ENCODE results near the gene ARID3C. TPM values are rescaled to one million over a fixed set of nuclear protein-coding genes. Genes with fewer than 3 reads are reported as not detected.

The ARID3C gene
- total RNA-seq, 1 experiment from 2014 or later = 0.33 TPM

DNA sequence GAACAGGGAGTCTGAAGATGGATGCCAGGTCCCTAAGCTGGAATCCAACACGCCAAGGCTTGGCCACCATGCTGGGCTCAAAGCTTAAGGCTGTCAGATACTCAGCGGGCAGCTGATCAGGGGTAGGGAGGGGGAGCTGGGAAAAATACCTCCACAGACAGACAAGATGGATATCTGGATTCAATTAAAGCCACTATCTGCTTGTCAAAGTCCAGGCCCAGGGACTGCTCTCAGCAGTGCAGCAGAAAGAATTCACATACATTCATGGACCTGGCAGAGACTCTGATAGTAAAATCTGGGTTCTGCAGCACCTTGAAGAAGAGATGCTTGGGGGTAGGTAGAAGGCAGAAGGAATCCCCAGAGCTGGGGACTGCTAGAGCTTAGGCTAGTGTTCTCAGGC lies 13.7 kb downstream of the ARID3C start:
- H3K4me3 ChIP-seq (ENCODE audit: low read depth in 2 of 2, low read length in 2 of 2) = no peak overlapping the region
- H3K27me3 ChIP-seq (ENCODE audit: control insufficient read depth, insufficient read depth, low read length) = no peaks in the 10 kb centered on the region
- H3K27ac ChIP-seq (ENCODE audit: low read length) = no peak overlapping the region
- TF ChIP-seq SIN3A (IDR thresholded peaks at IDR 0.05; ENCODE audit: borderline replicate concordance, insufficient read depth, low read depth, low read length) (no peak), POLR2AphosphoS5 (IDR thresholded peaks at IDR 0.05; ENCODE audit: low read depth, low read length) (no peak), TCF7L2 (IDR thresholded peaks at IDR 0.05; ENCODE audit: low read depth, low read length) (no peak)
- TF ChIP-seq, protein P1, sequence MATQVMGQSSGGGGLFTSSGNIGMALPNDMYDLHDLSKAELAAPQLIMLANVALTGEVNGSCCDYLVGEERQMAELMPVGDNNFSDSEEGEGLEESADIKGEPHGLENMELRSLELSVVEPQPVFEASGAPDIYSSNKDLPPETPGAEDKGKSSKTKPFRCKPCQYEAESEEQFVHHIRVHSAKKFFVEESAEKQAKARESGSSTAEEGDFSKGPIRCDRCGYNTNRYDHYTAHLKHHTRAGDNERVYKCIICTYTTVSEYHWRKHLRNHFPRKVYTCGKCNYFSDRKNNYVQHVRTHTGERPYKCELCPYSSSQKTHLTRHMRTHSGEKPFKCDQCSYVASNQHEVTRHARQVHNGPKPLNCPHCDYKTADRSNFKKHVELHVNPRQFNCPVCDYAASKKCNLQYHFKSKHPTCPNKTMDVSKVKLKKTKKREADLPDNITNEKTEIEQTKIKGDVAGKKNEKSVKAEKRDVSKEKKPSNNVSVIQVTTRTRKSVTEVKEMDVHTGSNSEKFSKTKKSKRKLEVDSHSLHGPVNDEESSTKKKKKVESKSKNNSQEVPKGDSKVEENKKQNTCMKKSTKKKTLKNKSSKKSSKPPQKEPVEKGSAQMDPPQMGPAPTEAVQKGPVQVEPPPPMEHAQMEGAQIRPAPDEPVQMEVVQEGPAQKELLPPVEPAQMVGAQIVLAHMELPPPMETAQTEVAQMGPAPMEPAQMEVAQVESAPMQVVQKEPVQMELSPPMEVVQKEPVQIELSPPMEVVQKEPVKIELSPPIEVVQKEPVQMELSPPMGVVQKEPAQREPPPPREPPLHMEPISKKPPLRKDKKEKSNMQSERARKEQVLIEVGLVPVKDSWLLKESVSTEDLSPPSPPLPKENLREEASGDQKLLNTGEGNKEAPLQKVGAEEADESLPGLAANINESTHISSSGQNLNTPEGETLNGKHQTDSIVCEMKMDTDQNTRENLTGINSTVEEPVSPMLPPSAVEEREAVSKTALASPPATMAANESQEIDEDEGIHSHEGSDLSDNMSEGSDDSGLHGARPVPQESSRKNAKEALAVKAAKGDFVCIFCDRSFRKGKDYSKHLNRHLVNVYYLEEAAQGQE (IDR thresholded peaks at IDR 0.05; ENCODE audit: insufficient read depth in 1 of 2, low read depth in 2 of 2, low read length in 1 of 2) = no peak
- TF ChIP-seq, protein P2, sequence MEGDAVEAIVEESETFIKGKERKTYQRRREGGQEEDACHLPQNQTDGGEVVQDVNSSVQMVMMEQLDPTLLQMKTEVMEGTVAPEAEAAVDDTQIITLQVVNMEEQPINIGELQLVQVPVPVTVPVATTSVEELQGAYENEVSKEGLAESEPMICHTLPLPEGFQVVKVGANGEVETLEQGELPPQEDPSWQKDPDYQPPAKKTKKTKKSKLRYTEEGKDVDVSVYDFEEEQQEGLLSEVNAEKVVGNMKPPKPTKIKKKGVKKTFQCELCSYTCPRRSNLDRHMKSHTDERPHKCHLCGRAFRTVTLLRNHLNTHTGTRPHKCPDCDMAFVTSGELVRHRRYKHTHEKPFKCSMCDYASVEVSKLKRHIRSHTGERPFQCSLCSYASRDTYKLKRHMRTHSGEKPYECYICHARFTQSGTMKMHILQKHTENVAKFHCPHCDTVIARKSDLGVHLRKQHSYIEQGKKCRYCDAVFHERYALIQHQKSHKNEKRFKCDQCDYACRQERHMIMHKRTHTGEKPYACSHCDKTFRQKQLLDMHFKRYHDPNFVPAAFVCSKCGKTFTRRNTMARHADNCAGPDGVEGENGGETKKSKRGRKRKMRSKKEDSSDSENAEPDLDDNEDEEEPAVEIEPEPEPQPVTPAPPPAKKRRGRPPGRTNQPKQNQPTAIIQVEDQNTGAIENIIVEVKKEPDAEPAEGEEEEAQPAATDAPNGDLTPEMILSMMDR (IDR thresholded peaks at IDR 0.05) = no peak
- H3K9me3 ChIP-seq (ENCODE audit: control insufficient read depth, insufficient read depth, low read depth, low read length) = no peaks in the 10 kb centered on the region
- ChIA-PET POLR2A (no interaction called here), CTCF (interaction anchor here (1.5 kb wide), 1 partner anchor 11 kb away, joined by 4 read pairs; no protein-coding TSS in a partner anchor)
- peaks cover 24% of the 10 kb centered on the region for H3K4me1 ChIP-seq (ENCODE audit: control insufficient read depth, insufficient read depth, low read length)
- intact Hi-C loops (cut with micrococcal nuclease; ENCODE audit: unreplicated experiment) = no loop called here
- no peaks in the 10 kb centered on the region for H3K36me3 ChIP-seq (ENCODE audit: control insufficient read depth, insufficient read depth, low read length)
- no peak for ATAC-seq
- BruUV-seq (replicated peaks) = no TSS peak
- in situ Hi-C loops (cut with HindIII; ENCODE audit: low pct_unique_long_range_greater_than_20kb, low sequenced_read_pairs) = no loop called here
- DNase-seq (ENCODE audit: low read depth, low spot score) = no peak

DNA sequence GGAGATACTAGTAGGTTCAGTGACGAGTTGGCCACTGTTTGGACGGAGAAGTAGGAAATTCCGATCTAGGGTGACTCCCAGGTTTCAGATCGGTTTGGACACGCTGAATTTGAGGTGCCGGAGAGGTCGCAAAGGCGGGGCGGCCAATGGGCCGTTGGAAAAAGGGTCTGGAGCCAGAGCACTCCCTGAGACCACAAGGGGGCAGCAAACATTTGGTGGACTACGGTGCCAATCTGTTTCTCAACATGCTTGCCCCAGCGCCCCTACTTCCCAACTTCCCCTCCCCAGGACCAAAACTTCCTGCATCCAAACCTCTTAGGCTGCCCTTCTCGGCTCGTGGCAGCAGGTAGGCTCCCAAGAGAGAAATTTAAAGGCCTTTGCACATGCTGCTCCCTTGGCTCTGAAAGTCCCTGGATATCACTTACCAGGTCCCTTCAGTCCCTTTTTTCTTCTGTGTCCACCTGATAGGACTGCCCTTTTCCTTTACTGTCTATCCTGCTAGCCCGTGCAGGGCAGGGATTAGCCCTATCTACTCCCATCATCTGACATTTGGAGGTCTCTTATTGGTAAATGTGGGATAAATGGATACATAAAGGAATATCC lies 16.0 kb downstream of the ARID3C start:
- H3K36me3 ChIP-seq (ENCODE audit: control insufficient read depth, insufficient read depth, low read length) = no peaks in the 10 kb centered on the region
- H3K4me3 ChIP-seq (ENCODE audit: low read depth in 2 of 2, low read length in 2 of 2) = peak overlapping the region; percentile 68 to 80
- in situ Hi-C loops (cut with HindIII; ENCODE audit: low pct_unique_long_range_greater_than_20kb, low sequenced_read_pairs) = no loop called here
- no peaks in the 10 kb centered on the region for H3K27me3 ChIP-seq (ENCODE audit: control insufficient read depth, insufficient read depth, low read length)
- TF ChIP-seq SIN3A (IDR thresholded peaks at IDR 0.05; ENCODE audit: borderline replicate concordance, insufficient read depth, low read depth, low read length) = no peak
- TF ChIP-seq, protein P2 (IDR thresholded peaks at IDR 0.05) = peak; percentile 96
- intact Hi-C loops (cut with micrococcal nuclease; ENCODE audit: unreplicated experiment) = loop anchor here (1.0 kb wide), 1 partner anchor 21 kb away; no protein-coding TSS in a partner anchor
- no peaks in the 10 kb centered on the region for H3K9me3 ChIP-seq (ENCODE audit: control insufficient read depth, insufficient read depth, low read depth, low read length)
- H3K4me1 ChIP-seq (ENCODE audit: control insufficient read depth, insufficient read depth, low read length) = peaks cover 16% of the 10 kb centered on the region
- no TSS peak for BruUV-seq (replicated peaks)
- peak overlapping the region; percentile 96 for H3K27ac ChIP-seq (ENCODE audit: low read length)
- ChIA-PET CTCF (interaction anchor here (0.6 to 1.4 kb wide), 5 partner anchors 21 to 90 kb away, joined by 3 to 8 read pairs (median 3); no protein-coding TSS in a partner anchor), POLR2A (interaction anchor here (0.8 kb wide), 1 partner anchor 23 kb away, joined by 9 read pairs; no protein-coding TSS in a partner anchor)
- peak; percentile 81 for ATAC-seq
- DNase-seq (ENCODE audit: low read depth, low spot score) = no peak
